Thoracic aorta (tissue), 2 donors: ENCODE measurements around the gene ZMYND19. TPM values are rescaled to one million over a fixed set of nuclear protein-coding genes. Genes with fewer than 3 reads are reported as not detected.
A peak's percentile ranks its signal among the peaks of the same experiment; 100 is the strongest.

Source experiments
- ATAC-seq: fragments of 150-250 bp; one replicate; pipeline ENCODE4 v1.8.0; 2017; ENCODE audit warnings: low read depth; ENCODE audit not compliant: insufficient number of reproducible peaks, low FRiP score
- DNase-seq: peaks from one replicate; pipeline ENCODE4 v3.0.0-alpha.2; 2020; ENCODE audit warnings: low spot score
- H3K27ac ChIP-seq, 2 donors: fragments of 200-600 bp; sonication (generic); 1 replicate in 1 of 2; 2 replicates in 1 of 2; pipeline ENCODE4 v1.5.1; 2016; ENCODE audit warnings: mild to moderate bottlenecking in 2 of 2, moderate library complexity in 2 of 2
- H3K27me3 ChIP-seq: fragments of 200-600 bp; sonication (generic); replicated peaks from 2 replicates; pipeline ENCODE4 v1.6.0; 2016; ENCODE audit warnings: mild to moderate bottlenecking; ENCODE audit not compliant: insufficient read depth
- H3K36me3 ChIP-seq: fragments of 200-600 bp; sonication (generic); one replicate; pipeline ENCODE4 v1.5.1; 2016
- H3K4me1 ChIP-seq, 2 donors: fragments of 200-600 bp; sonication (generic); 1 replicate in 1 of 2; 2 replicates in 1 of 2; pipeline versions ENCODE4 v1.5.1 to v1.6.0; 2016; ENCODE audit warnings: low read depth in 2 of 2, mild to moderate bottlenecking in 1 of 2; ENCODE audit not compliant: control insufficient read depth in 1 of 2
- H3K4me3 ChIP-seq: fragments of 200-600 bp; sonication (generic); 2 replicates; pipeline ENCODE4 v1.5.1; 2016; ENCODE audit warnings: mild to moderate bottlenecking
- H3K9me3 ChIP-seq: fragments of 200-600 bp; sonication (generic); 2 replicates; pipeline ENCODE4 v1.5.1; 2016
- CTCF ChIP-seq: fragments of 200-600 bp; sonication (generic); IDR thresholded peaks from one replicate; pipeline ENCODE4 v1.5.1; 2019; ENCODE audit warnings: antibody characterized with exemption
- total RNA-seq, 2 donors: library from RNA; depleted of rRNA; stranded (reverse); fragments of >200 nt; gene quantifications; one replicate each; pipeline versions ENCODE4 v1.1.0 to v1.2.3, GENCODE V29; 2016

ZMYND19 gene
- total RNA-seq, 2 donors from 2014 or later: 10.8 to 14.1 TPM

GRCh38 chr9:137580954-137581322, 9.4 kb downstream of the ZMYND19 start:
- Histone ChIP-seq H3K4me1 (peaks cover 11 to 26% of the 10 kb centered on the region in 2 donors), H3K36me3 (peaks cover 10% of the 10 kb centered on the region), H3K27ac (no peak overlapping the region), H3K9me3 (no peaks in the 10 kb centered on the region), H3K4me3 (no peak overlapping the region), H3K27me3 (no peaks in the 10 kb centered on the region)
- no peak for TF ChIP-seq CTCF
- DNase-seq (no peak), ATAC-seq (no peak)

- no peak for ATAC-seq
- Histone ChIP-seq H3K27ac (no peak overlapping the region), H3K36me3 (peaks cover 16% of the 10 kb centered on the region), H3K4me3 (no peak overlapping the region), H3K9me3 (no peaks in the 10 kb centered on the region), H3K27me3 (no peaks in the 10 kb centered on the region), H3K4me1 (peaks cover 11 to 26% of the 10 kb centered on the region in 2 donors)
- DNase-seq: no peak
- TF ChIP-seq CTCF: no peak
Observed at GRCh38 chr9:137580209-137580953, 9.9 kb downstream of the ZMYND19 start.

GRCh38 chr9:137579259-137579604, 11.1 kb downstream of the ZMYND19 start:
- Histone ChIP-seq H3K4me3 (peak overlapping the region; percentile 98), H3K4me1 (peaks cover 11 to 26% of the 10 kb centered on the region in 2 donors), H3K36me3 (peaks cover 20% of the 10 kb centered on the region), H3K9me3 (no peaks in the 10 kb centered on the region), H3K27me3 (no peaks in the 10 kb centered on the region), H3K27ac (peak overlapping the region; percentile 53 to 73)
- no peak for DNase-seq
- ATAC-seq: no peak
- TF ChIP-seq CTCF: no peak

GRCh38 chr9:137578518-137579258, 11.6 kb downstream of the ZMYND19 start, which contains the start of gene DPH7:
Gene DPH7 (minus strand): TSS chr9:137578925. CDS start chr9:137578777, 148 bp downstream.
- TF ChIP-seq CTCF: peak; percentile 92
- Histone ChIP-seq H3K27ac (peak within 1 kb of the TSS; percentile 73 to 81), H3K36me3 (peaks cover 26% of the 10 kb centered on the region), H3K4me1 (peaks cover 11 to 26% of the 10 kb centered on the region in 2 donors), H3K9me3 (no peaks in the 10 kb centered on the region), H3K4me3 (peak within 1 kb of the TSS; percentile 98), H3K27me3 (no peaks in the 10 kb centered on the region)
- DNase-seq (peak; percentile 75), ATAC-seq (peak; percentile 84)

GRCh38 chr9:137575716-137576411, 14.4 kb downstream of the ZMYND19 start:
- ATAC-seq (no peak), DNase-seq (no peak)
- no peak overlapping the region for H3K27ac ChIP-seq
- peaks cover 28% of the 10 kb centered on the region for H3K36me3 ChIP-seq
- H3K27me3 ChIP-seq: no peaks in the 10 kb centered on the region
- no peaks in the 10 kb centered on the region for H3K9me3 ChIP-seq
- TF ChIP-seq CTCF: no peak
- no peak overlapping the region for H3K4me3 ChIP-seq
- peaks cover 11 to 26% of the 10 kb centered on the region in 2 donors for H3K4me1 ChIP-seq
